PC-3 (cell line): Measurements from ENCODE around the gene DGKG.

ENCODE experiments used
- EZH2 ChIP-seq: fragments of 300-600 bp; sonication (generic); IDR thresholded peaks from one replicate; pipeline ENCODE4 v1.6.1; 2017; ENCODE audit warnings: antibody characterized with exemption, mild to moderate bottlenecking, low read length; ENCODE audit not compliant: unreplicated experiment
- EZH2phosphoT487 ChIP-seq: fragments of 300-600 bp; sonication (generic); IDR thresholded peaks from 2 replicates; pipeline ENCODE4 v1.6.1; 2018; ENCODE audit warnings: mild to moderate bottlenecking, antibody characterized with exemption, low read length, borderline replicate concordance
- TF ChIP-seq, protein P1 (sequence below): fragments of 300-600 bp; sonication (generic); conservative IDR thresholded peaks from 2 replicates; pipeline ENCODE4 v1.5.1; 2017; ENCODE audit warnings: antibody characterized with exemption, low read depth, mild to moderate bottlenecking, low read length

DNA sequence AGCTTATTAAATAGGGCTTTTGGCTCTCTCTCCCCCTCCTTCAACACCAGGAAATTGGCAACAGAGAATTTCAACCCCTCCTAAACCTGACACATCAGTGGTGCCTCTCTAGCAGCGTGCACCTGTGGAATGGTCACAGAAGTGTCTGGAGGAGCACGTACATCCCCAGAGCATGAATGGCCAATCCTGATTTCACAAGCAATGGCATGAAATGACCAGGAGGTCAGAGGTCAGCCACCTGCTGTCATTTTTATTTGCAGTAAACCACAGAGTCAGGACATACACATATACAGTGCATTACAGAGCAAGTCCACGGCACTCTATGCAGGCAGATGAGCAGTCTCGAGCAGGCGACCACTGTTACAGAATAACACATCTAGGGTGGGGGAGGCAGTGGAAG lies 228.1 kb downstream of the DGKG start:
- TF ChIP-seq, protein P1, sequence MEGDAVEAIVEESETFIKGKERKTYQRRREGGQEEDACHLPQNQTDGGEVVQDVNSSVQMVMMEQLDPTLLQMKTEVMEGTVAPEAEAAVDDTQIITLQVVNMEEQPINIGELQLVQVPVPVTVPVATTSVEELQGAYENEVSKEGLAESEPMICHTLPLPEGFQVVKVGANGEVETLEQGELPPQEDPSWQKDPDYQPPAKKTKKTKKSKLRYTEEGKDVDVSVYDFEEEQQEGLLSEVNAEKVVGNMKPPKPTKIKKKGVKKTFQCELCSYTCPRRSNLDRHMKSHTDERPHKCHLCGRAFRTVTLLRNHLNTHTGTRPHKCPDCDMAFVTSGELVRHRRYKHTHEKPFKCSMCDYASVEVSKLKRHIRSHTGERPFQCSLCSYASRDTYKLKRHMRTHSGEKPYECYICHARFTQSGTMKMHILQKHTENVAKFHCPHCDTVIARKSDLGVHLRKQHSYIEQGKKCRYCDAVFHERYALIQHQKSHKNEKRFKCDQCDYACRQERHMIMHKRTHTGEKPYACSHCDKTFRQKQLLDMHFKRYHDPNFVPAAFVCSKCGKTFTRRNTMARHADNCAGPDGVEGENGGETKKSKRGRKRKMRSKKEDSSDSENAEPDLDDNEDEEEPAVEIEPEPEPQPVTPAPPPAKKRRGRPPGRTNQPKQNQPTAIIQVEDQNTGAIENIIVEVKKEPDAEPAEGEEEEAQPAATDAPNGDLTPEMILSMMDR = no peak
- TF ChIP-seq EZH2 (no peak), EZH2phosphoT487 (no peak)
